Fibroblast of skin of back (primary cell): ENCODE data around the gene KIFBP.
"Not testable (repeated sequence)": the region's sequence is repeated elsewhere in the genome, so short reads cannot be mapped to it uniquely, and the experiment has no call there.

Experiments used
- DNase-seq: peaks from one replicate; pipeline ENCODE4 v3.0.0-alpha.2; 2013

Gene KIFBP

GRCh38 chr10:69005704-69006485 is 17.3 kb downstream of the KIFBP start:
- no peak for DNase-seq

GRCh38 chr10:69007260-69007659 is 18.7 kb downstream of the KIFBP start:
- DNase-seq = no peak

- DNase-seq = no peak
Measured at GRCh38 chr10:69009360-69009759, 20.8 kb downstream of the KIFBP start.

- DNase-seq = no peak
Measured at GRCh38 chr10:69010151-69010640, 21.6 kb downstream of the KIFBP start.

GRCh38 chr10:69012778-69013177 is 24.2 kb downstream of the KIFBP start:
- not testable (repeated sequence) for DNase-seq

GRCh38 chr10:69014171-69014570 is 25.6 kb downstream of the KIFBP start:
- no peak for DNase-seq

- DNase-seq = no peak
Measured at GRCh38 chr10:69018613-69019012, 30.0 kb downstream of the KIFBP start.

GRCh38 chr10:69022611-69023010 is 34.0 kb downstream of the KIFBP start:
- DNase-seq = no peak

GRCh38 chr10:69025370-69025896 is 36.8 kb downstream of the KIFBP start:
- no peak for DNase-seq

- DNase-seq = no peak
Measured at GRCh38 chr10:69033256-69033655, 44.7 kb downstream of the KIFBP start.

- DNase-seq = no peak
Measured at GRCh38 chr10:69037489-69037888, 48.9 kb downstream of the KIFBP start.

- not testable (repeated sequence) for DNase-seq
Measured at GRCh38 chr10:69040904-69041303, 52.3 kb downstream of the KIFBP start.

GRCh38 chr10:69042417-69042816 is 53.8 kb downstream of the KIFBP start:
- DNase-seq = no peak

- no peak for DNase-seq
Measured at GRCh38 chr10:69042838-69043237, 54.2 kb downstream of the KIFBP start.

- DNase-seq = no peak
Measured at GRCh38 chr10:69043931-69044531, 55.4 kb downstream of the KIFBP start.

GRCh38 chr10:69044546-69044945 is 55.9 kb downstream of the KIFBP start:
- no peak for DNase-seq

GRCh38 chr10:69045441-69046300 is 57.1 kb downstream of the KIFBP start:
- DNase-seq = no peak

GRCh38 chr10:69047111-69047832 is 58.7 kb downstream of the KIFBP start:
- DNase-seq = no peak

- DNase-seq = peak; percentile 33
Measured at GRCh38 chr10:69048103-69048502, 59.5 kb downstream of the KIFBP start.

GRCh38 chr10:69049566-69049961 is 61.0 kb downstream of the KIFBP start:
- no peak for DNase-seq

- peak; percentile 16 for DNase-seq
Measured at GRCh38 chr10:69051303-69051702, 62.7 kb downstream of the KIFBP start.
